ENCODE data around the gene BIK.

DNA sequence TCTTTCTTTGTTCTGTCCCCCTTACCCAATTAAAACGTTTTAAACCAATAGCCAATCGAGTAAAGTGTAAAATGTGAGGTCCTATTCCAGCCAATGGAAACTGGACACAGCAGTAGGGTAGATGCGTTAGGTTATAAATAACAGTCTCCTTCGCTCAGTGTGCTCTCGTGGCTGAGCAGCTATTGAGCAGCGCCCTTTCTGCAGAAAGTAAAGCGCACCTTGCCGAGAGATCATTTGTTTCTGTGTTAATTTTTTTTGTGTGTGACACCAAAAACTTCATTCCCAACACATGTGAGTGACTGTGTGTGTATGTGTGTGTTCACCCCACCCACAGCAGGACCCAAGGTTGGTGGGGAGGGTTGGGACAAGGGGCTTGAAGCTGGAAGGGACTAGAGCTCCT, 14.1 kb upstream of the BIK start:
- no peak for TF ChIP-seq POLR2AphosphoS5 (IDR thresholded peaks at IDR 0.05; ENCODE audit: low read depth)
- TF ChIP-seq, protein P1, sequence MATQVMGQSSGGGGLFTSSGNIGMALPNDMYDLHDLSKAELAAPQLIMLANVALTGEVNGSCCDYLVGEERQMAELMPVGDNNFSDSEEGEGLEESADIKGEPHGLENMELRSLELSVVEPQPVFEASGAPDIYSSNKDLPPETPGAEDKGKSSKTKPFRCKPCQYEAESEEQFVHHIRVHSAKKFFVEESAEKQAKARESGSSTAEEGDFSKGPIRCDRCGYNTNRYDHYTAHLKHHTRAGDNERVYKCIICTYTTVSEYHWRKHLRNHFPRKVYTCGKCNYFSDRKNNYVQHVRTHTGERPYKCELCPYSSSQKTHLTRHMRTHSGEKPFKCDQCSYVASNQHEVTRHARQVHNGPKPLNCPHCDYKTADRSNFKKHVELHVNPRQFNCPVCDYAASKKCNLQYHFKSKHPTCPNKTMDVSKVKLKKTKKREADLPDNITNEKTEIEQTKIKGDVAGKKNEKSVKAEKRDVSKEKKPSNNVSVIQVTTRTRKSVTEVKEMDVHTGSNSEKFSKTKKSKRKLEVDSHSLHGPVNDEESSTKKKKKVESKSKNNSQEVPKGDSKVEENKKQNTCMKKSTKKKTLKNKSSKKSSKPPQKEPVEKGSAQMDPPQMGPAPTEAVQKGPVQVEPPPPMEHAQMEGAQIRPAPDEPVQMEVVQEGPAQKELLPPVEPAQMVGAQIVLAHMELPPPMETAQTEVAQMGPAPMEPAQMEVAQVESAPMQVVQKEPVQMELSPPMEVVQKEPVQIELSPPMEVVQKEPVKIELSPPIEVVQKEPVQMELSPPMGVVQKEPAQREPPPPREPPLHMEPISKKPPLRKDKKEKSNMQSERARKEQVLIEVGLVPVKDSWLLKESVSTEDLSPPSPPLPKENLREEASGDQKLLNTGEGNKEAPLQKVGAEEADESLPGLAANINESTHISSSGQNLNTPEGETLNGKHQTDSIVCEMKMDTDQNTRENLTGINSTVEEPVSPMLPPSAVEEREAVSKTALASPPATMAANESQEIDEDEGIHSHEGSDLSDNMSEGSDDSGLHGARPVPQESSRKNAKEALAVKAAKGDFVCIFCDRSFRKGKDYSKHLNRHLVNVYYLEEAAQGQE (IDR thresholded peaks at IDR 0.05; ENCODE audit: unreplicated experiment): no peak
